ENCODE data around the gene PLAAT4.
"Not testable (repeated sequence)": the region's sequence is repeated elsewhere in the genome, so short reads cannot be mapped to it uniquely, and the experiment has no call there.

Gene PLAAT4

GRCh38 chr11:63511048-63511748, 25.4 kb upstream of the PLAAT4 start:
- DNase-seq (ENCODE audit: low read depth): no peak

GRCh38 chr11:63512816-63513215, 23.8 kb upstream of the PLAAT4 start:
- DNase-seq (ENCODE audit: low read depth): no peak

GRCh38 chr11:63516109-63516508, 20.5 kb upstream of the PLAAT4 start:
- DNase-seq (ENCODE audit: low read depth): no peak

- DNase-seq (ENCODE audit: low read depth): no peak
These were observed 19.5 kb upstream of the PLAAT4 start for GRCh38 chr11:63517156-63517555.

- DNase-seq (ENCODE audit: low read depth): peak; percentile 71
These were observed 18.1 kb upstream of the PLAAT4 start for GRCh38 chr11:63518548-63518947.

GRCh38 chr11:63520606-63521170, 15.9 kb upstream of the PLAAT4 start:
- DNase-seq (ENCODE audit: low read depth): no peak

GRCh38 chr11:63521896-63522295, 14.7 kb upstream of the PLAAT4 start:
- DNase-seq (ENCODE audit: low read depth): no peak

GRCh38 chr11:63523151-63523550, 13.5 kb upstream of the PLAAT4 start:
- no peak for DNase-seq (ENCODE audit: low read depth)

- DNase-seq (ENCODE audit: low read depth): no peak
These were observed 8.9 kb upstream of the PLAAT4 start for GRCh38 chr11:63527667-63528066.

- not testable (repeated sequence) for DNase-seq (ENCODE audit: low read depth)
These were observed 8.5 kb upstream of the PLAAT4 start for GRCh38 chr11:63528156-63528555.

GRCh38 chr11:63528729-63529278, 7.8 kb upstream of the PLAAT4 start:
- not testable (repeated sequence) for DNase-seq (ENCODE audit: low read depth)

- not testable (repeated sequence) for DNase-seq (ENCODE audit: low read depth)
These were observed 7.2 kb upstream of the PLAAT4 start for GRCh38 chr11:63529373-63529772.

GRCh38 chr11:63530021-63530420, 6.6 kb upstream of the PLAAT4 start:
- DNase-seq (ENCODE audit: low read depth): no peak

- DNase-seq (ENCODE audit: low read depth): peak; percentile 94
These were observed 5.4 kb upstream of the PLAAT4 start for GRCh38 chr11:63531074-63531792.

- DNase-seq (ENCODE audit: low read depth): no peak
These were observed 4.5 kb upstream of the PLAAT4 start for GRCh38 chr11:63532117-63532516.

- no peak for DNase-seq (ENCODE audit: low read depth)
These were observed 3.7 kb upstream of the PLAAT4 start for GRCh38 chr11:63532799-63533475.

- DNase-seq (ENCODE audit: low read depth): no peak
These were observed 2.5 kb upstream of the PLAAT4 start for GRCh38 chr11:63534076-63534475.

GRCh38 chr11:63534895-63535461, 1.6 kb upstream of the PLAAT4 start:
- no peak for DNase-seq (ENCODE audit: low read depth)

- DNase-seq (ENCODE audit: low read depth): no peak
These were observed 874 bp upstream of the PLAAT4 start for GRCh38 chr11:63535734-63536133.

GRCh38 chr11:63537293-63538101, 889 bp downstream of the PLAAT4 start:
- no peak for DNase-seq (ENCODE audit: low read depth)

GRCh38 chr11:63542506-63542905, 5.9 kb downstream of the PLAAT4 start:
- not testable (repeated sequence) for DNase-seq (ENCODE audit: low read depth)
